OCI-LY7 (cell line): ENCODE results near the gene ALOX5AP. TPM values are rescaled to one million over a fixed set of nuclear protein-coding genes. Genes with fewer than 3 reads are reported as not detected.

Source experiments
- BruUV-seq: library from RNA; stranded (reverse); fragments of 400-500 nt; replicated peaks from 2 replicates; lab custom pipeline; 2021; lab: Mats Ljungman, UMichigan
- CTCF ChIA-PET: fragments of 300-600 bp; sonication (Branson Sonifier 250); formaldehyde crosslinking; loops from one replicate; lab custom pipeline; 2022; ENCODE audit warnings: antibody characterized with exemption; ENCODE audit not compliant: unreplicated experiment; lab: Charles Lee
- POLR2A ChIA-PET: fragments of 300-600 bp; sonication (Branson Sonifier 250); formaldehyde crosslinking; loops from one replicate; lab custom pipeline; 2022; ENCODE audit warnings: antibody characterized with exemption; lab: Charles Lee
- DNase-seq: peaks from one replicate; pipeline ENCODE4 v3.0.0-alpha.2; 2015; ENCODE audit warnings: low spot score
- H2AFZ ChIP-seq: fragments of 200-600 bp; sonication (generic), shearing (Covaris generic); 2 replicates; pipeline ENCODE4 v1.6.1; 2014; ENCODE audit warnings: mild to moderate bottlenecking, antibody characterized with exemption, low read length, moderate library complexity
- H3K27ac ChIP-seq: fragments of 200-600 bp; sonication (generic); 2 replicates; pipeline ENCODE4 v1.5.1; 2014; ENCODE audit warnings: mixed run types, low read depth, mild to moderate bottlenecking, moderate library complexity, low read length, inconsistent platforms; ENCODE audit not compliant: poor library complexity, severe bottlenecking
- H3K36me3 ChIP-seq: fragments of 200-600 bp; sonication (generic); 2 replicates; pipeline ENCODE4 v1.6.1; 2014; ENCODE audit warnings: mild to moderate bottlenecking, antibody characterized with exemption, low read length, moderate library complexity, mixed read lengths; ENCODE audit not compliant: insufficient read depth
- H3K4me1 ChIP-seq: fragments of 200-600 bp; sonication (generic); 2 replicates; pipeline ENCODE4 v1.5.1; 2014; ENCODE audit warnings: mild to moderate bottlenecking, low read length; ENCODE audit not compliant: insufficient read depth, poor library complexity, severe bottlenecking
- H3K4me2 ChIP-seq: fragments of 200-600 bp; sonication (generic); 2 replicates; pipeline ENCODE4 v1.6.1; 2014; ENCODE audit warnings: mild to moderate bottlenecking, low read length
- H3K4me3 ChIP-seq: fragments of 200-600 bp; sonication (generic); 2 replicates; pipeline ENCODE4 v1.5.1; 2014; ENCODE audit warnings: mild to moderate bottlenecking, low read depth, low read length; ENCODE audit not compliant: poor library complexity, severe bottlenecking
- H3K79me2 ChIP-seq: fragments of 200-600 bp; sonication (generic); 2 replicates; pipeline ENCODE4 v1.6.1; 2016; ENCODE audit warnings: low read depth, mild to moderate bottlenecking, low read length, moderate library complexity, mixed read lengths; ENCODE audit not compliant: insufficient read depth
- H3K9me2 ChIP-seq: fragments of 200-600 bp; sonication (generic); 2 replicates; pipeline ENCODE4 v1.6.1; 2016; ENCODE audit warnings: mild to moderate bottlenecking, low read length, mixed read lengths; ENCODE audit not compliant: insufficient read depth
- H3K9me3 ChIP-seq: fragments of 200-600 bp; sonication (generic); 2 replicates; pipeline ENCODE4 v1.6.1; 2014; ENCODE audit warnings: mild to moderate bottlenecking, mixed run types, low read length, mixed read lengths
- H4K20me1 ChIP-seq: fragments of 200-600 bp; sonication (generic); 2 replicates; pipeline ENCODE4 v1.6.1; 2014; ENCODE audit warnings: mild to moderate bottlenecking, antibody characterized with exemption, low read length, moderate library complexity, mixed read lengths; ENCODE audit not compliant: insufficient read depth
- EZH2phosphoT487 ChIP-seq: fragments of 200-600 bp; sonication (generic); IDR thresholded peaks from 2 replicates; pipeline ENCODE4 v1.6.1; 2018; ENCODE audit warnings: low read depth, borderline replicate concordance, mild to moderate bottlenecking, mixed run types, antibody characterized with exemption, low read length, moderate library complexity, mixed read lengths
- intact Hi-C: fragments of 100-400 bp; cut with micrococcal nuclease; formaldehyde crosslinking; loops from one replicate; pipeline ENCODE4 v1.10.0; 2022; ENCODE audit not compliant: unreplicated experiment
- total RNA-seq, 2 experiments: library from RNA; depleted of rRNA in 1 of 2; stranded (reverse); fragments of >200 nt in 1 of 2; shearing (Covaris generic) in 1 of 2; gene quantifications; 2 replicates each; pipeline ENCODE4 v1.2.3, GENCODE V29; 2014 to 2022
- TF ChIP-seq, protein P1 (sequence below): fragments of 200-600 bp; sonication (generic); conservative IDR thresholded peaks from 2 replicates; pipeline ENCODE4 v1.5.1; 2014; ENCODE audit warnings: mild to moderate bottlenecking, antibody characterized with exemption, low read length, moderate library complexity, mixed read lengths

The ALOX5AP gene
- total RNA-seq, 2 experiments from 2014 or later = 89.9 to 90.9 TPM

DNA sequence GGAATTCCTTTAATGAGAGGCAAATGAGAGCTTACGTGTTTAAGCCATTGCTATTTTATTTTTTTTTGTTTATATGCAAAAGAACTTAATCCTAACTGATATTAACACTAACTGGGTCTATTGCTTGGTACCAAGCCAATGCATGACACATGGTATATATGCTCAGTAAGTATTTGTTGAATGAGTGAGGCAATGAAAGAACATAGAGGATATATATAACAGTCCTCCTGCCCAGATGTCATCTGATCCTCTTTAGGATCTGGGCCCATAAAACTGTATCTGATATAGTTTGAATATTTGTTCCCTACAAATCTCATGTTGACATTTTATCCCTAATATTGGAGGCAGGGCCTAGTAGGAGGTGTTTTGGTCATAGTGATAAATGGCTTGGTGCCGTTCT, 13.0 kb upstream of the ALOX5AP start:
- Histone ChIP-seq H2AFZ (no peak overlapping the region), H3K27ac (no peak overlapping the region), H3K79me2 (no peaks in the 10 kb centered on the region), H3K4me1 (peaks cover 21% of the 10 kb centered on the region), H4K20me1 (no peaks in the 10 kb centered on the region), H3K4me3 (no peak overlapping the region), H3K9me2 (no peaks in the 10 kb centered on the region), H3K4me2 (no peak overlapping the region), H3K36me3 (no peaks in the 10 kb centered on the region), H3K9me3 (no peaks in the 10 kb centered on the region)
- intact Hi-C loops = no loop called here
- CTCF ChIA-PET = no interaction called here
- DNase-seq = no peak
- BruUV-seq = no TSS peak
- TF ChIP-seq EZH2phosphoT487 = no peak
- TF ChIP-seq, protein P1, sequence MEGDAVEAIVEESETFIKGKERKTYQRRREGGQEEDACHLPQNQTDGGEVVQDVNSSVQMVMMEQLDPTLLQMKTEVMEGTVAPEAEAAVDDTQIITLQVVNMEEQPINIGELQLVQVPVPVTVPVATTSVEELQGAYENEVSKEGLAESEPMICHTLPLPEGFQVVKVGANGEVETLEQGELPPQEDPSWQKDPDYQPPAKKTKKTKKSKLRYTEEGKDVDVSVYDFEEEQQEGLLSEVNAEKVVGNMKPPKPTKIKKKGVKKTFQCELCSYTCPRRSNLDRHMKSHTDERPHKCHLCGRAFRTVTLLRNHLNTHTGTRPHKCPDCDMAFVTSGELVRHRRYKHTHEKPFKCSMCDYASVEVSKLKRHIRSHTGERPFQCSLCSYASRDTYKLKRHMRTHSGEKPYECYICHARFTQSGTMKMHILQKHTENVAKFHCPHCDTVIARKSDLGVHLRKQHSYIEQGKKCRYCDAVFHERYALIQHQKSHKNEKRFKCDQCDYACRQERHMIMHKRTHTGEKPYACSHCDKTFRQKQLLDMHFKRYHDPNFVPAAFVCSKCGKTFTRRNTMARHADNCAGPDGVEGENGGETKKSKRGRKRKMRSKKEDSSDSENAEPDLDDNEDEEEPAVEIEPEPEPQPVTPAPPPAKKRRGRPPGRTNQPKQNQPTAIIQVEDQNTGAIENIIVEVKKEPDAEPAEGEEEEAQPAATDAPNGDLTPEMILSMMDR = no peak
- POLR2A ChIA-PET = no interaction called here

- no peak for DNase-seq
- Histone ChIP-seq H3K4me1 (peaks cover 14% of the 10 kb centered on the region), H3K36me3 (no peaks in the 10 kb centered on the region), H3K4me2 (no peak overlapping the region), H3K4me3 (no peak overlapping the region), H3K9me3 (no peaks in the 10 kb centered on the region), H2AFZ (no peak overlapping the region), H3K9me2 (no peaks in the 10 kb centered on the region), H3K79me2 (no peaks in the 10 kb centered on the region), H4K20me1 (no peaks in the 10 kb centered on the region), H3K27ac (no peak overlapping the region)
- BruUV-seq = no TSS peak
- no peak for TF ChIP-seq EZH2phosphoT487
- ChIA-PET POLR2A (no interaction called here), CTCF (no interaction called here)
- intact Hi-C loops = no loop called here
These were observed 10.6 kb upstream of the ALOX5AP start for GRCh38 chr13:30724778-30725177.

DNA sequence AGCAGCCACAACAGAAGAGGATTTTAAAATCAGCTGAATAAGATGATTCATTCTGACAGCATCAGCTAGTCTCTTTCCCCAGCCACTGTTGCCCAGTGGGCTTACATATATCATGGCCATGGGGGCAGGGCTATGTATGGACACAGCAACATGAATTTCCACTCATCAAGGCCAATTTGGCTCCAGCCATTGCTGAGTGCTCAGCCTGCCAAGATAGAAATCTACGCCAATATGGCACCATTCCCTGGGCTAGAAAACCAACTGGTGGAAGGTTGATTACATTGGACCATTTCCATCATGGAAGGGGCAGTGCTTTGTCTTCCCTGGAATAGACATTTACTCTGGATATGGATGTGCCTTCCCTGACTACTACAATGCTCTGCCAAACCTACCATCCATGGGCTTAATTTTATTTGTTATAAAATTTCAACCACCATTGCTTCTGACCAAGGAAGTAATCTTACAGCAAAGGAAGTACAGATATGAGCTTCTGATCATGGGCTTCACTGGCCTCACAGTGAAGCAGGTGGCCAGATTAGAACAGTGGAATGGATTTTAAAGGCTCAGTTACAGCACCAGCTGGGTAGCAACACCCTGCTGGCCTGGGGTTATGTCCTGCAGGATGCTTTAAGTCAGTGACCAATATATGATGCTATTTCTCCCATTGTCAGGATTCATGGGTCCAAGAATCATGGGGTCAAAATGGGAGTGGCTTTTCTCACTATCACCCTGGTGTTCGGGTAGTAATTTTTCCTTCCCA, 9.8 kb upstream of the ALOX5AP start:
- H3K36me3 ChIP-seq = no peaks in the 10 kb centered on the region
- intact Hi-C loops = no loop called here
- H3K9me3 ChIP-seq = no peaks in the 10 kb centered on the region
- H4K20me1 ChIP-seq = no peaks in the 10 kb centered on the region
- no peak overlapping the region for H3K27ac ChIP-seq
- no peaks in the 10 kb centered on the region for H3K9me2 ChIP-seq
- CTCF ChIA-PET = no interaction called here
- POLR2A ChIA-PET = interaction anchor here (0.6 to 1.2 kb wide), 2 partner anchors 29 to 114 kb away, joined by 3 read pairs; no protein-coding TSS in a partner anchor
- H3K79me2 ChIP-seq = no peaks in the 10 kb centered on the region
- H3K4me2 ChIP-seq = no peak overlapping the region
- peaks cover 8% of the 10 kb centered on the region for H3K4me1 ChIP-seq
- no peak for DNase-seq
- H3K4me3 ChIP-seq = no peak overlapping the region
- H2AFZ ChIP-seq = no peak overlapping the region
- no peak for TF ChIP-seq EZH2phosphoT487
- TF ChIP-seq, protein P1 = no peak
- BruUV-seq = no TSS peak
